Measurements from ENCODE around the gene ATF1. TPM values are rescaled to one million over a fixed set of nuclear protein-coding genes. Genes with fewer than 3 reads are reported as not detected.

The ATF1 gene
- total and polyA plus RNA-seq, 2 of the 8 experiments (the other 6 are each of a cell fraction or from before 2014, with no cell fraction given): 23.2 to 41.8 TPM

- TF ChIP-seq, protein P1, sequence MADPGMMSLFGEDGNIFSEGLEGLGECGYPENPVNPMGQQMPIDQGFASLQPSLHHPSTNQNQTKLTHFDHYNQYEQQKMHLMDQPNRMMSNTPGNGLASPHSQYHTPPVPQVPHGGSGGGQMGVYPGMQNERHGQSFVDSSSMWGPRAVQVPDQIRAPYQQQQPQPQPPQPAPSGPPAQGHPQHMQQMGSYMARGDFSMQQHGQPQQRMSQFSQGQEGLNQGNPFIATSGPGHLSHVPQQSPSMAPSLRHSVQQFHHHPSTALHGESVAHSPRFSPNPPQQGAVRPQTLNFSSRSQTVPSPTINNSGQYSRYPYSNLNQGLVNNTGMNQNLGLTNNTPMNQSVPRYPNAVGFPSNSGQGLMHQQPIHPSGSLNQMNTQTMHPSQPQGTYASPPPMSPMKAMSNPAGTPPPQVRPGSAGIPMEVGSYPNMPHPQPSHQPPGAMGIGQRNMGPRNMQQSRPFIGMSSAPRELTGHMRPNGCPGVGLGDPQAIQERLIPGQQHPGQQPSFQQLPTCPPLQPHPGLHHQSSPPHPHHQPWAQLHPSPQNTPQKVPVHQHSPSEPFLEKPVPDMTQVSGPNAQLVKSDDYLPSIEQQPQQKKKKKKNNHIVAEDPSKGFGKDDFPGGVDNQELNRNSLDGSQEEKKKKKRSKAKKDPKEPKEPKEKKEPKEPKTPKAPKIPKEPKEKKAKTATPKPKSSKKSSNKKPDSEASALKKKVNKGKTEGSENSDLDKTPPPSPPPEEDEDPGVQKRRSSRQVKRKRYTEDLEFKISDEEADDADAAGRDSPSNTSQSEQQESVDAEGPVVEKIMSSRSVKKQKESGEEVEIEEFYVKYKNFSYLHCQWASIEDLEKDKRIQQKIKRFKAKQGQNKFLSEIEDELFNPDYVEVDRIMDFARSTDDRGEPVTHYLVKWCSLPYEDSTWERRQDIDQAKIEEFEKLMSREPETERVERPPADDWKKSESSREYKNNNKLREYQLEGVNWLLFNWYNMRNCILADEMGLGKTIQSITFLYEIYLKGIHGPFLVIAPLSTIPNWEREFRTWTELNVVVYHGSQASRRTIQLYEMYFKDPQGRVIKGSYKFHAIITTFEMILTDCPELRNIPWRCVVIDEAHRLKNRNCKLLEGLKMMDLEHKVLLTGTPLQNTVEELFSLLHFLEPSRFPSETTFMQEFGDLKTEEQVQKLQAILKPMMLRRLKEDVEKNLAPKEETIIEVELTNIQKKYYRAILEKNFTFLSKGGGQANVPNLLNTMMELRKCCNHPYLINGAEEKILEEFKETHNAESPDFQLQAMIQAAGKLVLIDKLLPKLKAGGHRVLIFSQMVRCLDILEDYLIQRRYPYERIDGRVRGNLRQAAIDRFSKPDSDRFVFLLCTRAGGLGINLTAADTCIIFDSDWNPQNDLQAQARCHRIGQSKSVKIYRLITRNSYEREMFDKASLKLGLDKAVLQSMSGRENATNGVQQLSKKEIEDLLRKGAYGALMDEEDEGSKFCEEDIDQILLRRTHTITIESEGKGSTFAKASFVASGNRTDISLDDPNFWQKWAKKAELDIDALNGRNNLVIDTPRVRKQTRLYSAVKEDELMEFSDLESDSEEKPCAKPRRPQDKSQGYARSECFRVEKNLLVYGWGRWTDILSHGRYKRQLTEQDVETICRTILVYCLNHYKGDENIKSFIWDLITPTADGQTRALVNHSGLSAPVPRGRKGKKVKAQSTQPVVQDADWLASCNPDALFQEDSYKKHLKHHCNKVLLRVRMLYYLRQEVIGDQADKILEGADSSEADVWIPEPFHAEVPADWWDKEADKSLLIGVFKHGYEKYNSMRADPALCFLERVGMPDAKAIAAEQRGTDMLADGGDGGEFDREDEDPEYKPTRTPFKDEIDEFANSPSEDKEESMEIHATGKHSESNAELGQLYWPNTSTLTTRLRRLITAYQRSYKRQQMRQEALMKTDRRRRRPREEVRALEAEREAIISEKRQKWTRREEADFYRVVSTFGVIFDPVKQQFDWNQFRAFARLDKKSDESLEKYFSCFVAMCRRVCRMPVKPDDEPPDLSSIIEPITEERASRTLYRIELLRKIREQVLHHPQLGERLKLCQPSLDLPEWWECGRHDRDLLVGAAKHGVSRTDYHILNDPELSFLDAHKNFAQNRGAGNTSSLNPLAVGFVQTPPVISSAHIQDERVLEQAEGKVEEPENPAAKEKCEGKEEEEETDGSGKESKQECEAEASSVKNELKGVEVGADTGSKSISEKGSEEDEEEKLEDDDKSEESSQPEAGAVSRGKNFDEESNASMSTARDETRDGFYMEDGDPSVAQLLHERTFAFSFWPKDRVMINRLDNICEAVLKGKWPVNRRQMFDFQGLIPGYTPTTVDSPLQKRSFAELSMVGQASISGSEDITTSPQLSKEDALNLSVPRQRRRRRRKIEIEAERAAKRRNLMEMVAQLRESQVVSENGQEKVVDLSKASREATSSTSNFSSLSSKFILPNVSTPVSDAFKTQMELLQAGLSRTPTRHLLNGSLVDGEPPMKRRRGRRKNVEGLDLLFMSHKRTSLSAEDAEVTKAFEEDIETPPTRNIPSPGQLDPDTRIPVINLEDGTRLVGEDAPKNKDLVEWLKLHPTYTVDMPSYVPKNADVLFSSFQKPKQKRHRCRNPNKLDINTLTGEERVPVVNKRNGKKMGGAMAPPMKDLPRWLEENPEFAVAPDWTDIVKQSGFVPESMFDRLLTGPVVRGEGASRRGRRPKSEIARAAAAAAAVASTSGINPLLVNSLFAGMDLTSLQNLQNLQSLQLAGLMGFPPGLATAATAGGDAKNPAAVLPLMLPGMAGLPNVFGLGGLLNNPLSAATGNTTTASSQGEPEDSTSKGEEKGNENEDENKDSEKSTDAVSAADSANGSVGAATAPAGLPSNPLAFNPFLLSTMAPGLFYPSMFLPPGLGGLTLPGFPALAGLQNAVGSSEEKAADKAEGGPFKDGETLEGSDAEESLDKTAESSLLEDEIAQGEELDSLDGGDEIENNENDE (IDR thresholded peaks at IDR 0.05; ENCODE audit: insufficient replicate concordance, low read length): no peak
Observed at GRCh38 chr12:50772877-50773276, 9.0 kb downstream of the ATF1 start (continued).
